ENCODE measurements around the gene ZC3HAV1.

DNA sequence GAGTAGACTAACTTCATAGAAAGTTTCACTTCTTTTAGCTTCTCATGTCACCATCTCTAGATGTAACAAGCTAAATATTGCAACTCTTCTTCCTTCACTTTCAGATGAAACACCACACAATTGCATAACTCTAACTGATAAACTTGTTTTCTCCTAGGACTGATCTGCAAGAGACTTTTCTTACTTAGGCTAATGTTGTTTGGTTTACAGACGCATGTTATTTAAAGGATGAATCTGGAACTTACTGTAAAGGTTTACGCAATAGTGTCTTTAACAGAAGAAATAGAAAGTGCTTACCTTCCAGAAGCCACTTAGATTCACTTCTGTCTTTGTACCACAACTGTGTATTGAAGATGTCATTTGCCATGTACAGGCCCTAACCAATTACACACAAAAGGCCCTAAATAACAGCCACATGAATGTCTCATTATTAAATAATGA lies 22.1 kb upstream of the ZC3HAV1 start:
- TF ChIP-seq, protein P1, sequence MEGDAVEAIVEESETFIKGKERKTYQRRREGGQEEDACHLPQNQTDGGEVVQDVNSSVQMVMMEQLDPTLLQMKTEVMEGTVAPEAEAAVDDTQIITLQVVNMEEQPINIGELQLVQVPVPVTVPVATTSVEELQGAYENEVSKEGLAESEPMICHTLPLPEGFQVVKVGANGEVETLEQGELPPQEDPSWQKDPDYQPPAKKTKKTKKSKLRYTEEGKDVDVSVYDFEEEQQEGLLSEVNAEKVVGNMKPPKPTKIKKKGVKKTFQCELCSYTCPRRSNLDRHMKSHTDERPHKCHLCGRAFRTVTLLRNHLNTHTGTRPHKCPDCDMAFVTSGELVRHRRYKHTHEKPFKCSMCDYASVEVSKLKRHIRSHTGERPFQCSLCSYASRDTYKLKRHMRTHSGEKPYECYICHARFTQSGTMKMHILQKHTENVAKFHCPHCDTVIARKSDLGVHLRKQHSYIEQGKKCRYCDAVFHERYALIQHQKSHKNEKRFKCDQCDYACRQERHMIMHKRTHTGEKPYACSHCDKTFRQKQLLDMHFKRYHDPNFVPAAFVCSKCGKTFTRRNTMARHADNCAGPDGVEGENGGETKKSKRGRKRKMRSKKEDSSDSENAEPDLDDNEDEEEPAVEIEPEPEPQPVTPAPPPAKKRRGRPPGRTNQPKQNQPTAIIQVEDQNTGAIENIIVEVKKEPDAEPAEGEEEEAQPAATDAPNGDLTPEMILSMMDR (conservative IDR thresholded peaks at IDR 0.05; ENCODE audit: low read depth in 2 of 2) = no peak
- TF ChIP-seq EZH2 (IDR thresholded peaks at IDR 0.05; ENCODE audit: low read depth, unreplicated experiment) = no peak
